ENCODE data around the gene GCC1. TPM values are rescaled to one million over a fixed set of nuclear protein-coding genes. Genes with fewer than 3 reads are reported as not detected.

Gene GCC1
- total RNA-seq, 3 donors from 2014 or later (not counting 1 experiment from before 2014, with no cell fraction given), result 26.1 to 32.1 (median 28.7) TPM

DNA sequence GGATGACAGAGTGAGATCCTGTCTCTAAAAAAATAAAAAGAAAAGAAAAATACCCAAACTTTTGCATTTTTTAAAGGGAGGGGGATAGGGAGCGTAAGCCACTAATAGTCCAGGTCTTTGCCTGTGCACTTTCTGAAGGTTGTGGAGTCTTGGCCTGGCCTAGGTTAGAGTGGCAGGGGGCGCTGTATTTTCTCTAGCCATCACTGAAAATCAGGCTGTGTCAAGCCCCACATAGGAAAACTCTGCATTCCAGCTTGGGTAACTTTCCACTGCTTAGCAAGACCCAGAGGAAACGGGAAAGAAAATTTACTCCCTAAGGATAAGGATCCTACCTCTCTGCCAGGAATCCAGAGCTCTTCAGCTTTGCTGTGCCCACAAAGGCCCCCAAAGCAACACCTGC is 43.0 kb upstream of the GCC1 start:
- 78% methylated on average over 3 of the region's 3 CpGs for WGBS (ENCODE audit: insufficient coverage)
- no peaks in the 10 kb centered on the region for H3K4me1 ChIP-seq (ENCODE audit: control insufficient read depth, insufficient read depth, low read length)
- H3K36me3 ChIP-seq (ENCODE audit: control insufficient read depth, insufficient read depth, low read length), result no peaks in the 10 kb centered on the region
- DNase-seq, result no peak
- H3K9me3 ChIP-seq (ENCODE audit: control insufficient read depth, insufficient read depth, low read length), result no peaks in the 10 kb centered on the region
- Mint-ChIP-seq H3K36me3 (no peaks in the 10 kb centered on the region), H3K9me3 (no peaks in the 10 kb centered on the region), H3K4me3 (no peak overlapping the region), H3K27ac (no peak overlapping the region), H3K27me3 (ENCODE audit: low read depth in 2 of 2) (peaks cover 28 to 30% of the 10 kb centered on the region in 2 donors), H3K4me1 (no peaks in the 10 kb centered on the region)
- no peak overlapping the region for H3K27ac ChIP-seq (ENCODE audit: low read length)
- no peak overlapping the region for H3K4me3 ChIP-seq (ENCODE audit: low read length)
- intact Hi-C loops (cut with micrococcal nuclease), result no loop called here
- H3K27me3 ChIP-seq (ENCODE audit: control insufficient read depth, insufficient read depth, low read length), result no peaks in the 10 kb centered on the region
- TF ChIP-seq, protein P1, sequence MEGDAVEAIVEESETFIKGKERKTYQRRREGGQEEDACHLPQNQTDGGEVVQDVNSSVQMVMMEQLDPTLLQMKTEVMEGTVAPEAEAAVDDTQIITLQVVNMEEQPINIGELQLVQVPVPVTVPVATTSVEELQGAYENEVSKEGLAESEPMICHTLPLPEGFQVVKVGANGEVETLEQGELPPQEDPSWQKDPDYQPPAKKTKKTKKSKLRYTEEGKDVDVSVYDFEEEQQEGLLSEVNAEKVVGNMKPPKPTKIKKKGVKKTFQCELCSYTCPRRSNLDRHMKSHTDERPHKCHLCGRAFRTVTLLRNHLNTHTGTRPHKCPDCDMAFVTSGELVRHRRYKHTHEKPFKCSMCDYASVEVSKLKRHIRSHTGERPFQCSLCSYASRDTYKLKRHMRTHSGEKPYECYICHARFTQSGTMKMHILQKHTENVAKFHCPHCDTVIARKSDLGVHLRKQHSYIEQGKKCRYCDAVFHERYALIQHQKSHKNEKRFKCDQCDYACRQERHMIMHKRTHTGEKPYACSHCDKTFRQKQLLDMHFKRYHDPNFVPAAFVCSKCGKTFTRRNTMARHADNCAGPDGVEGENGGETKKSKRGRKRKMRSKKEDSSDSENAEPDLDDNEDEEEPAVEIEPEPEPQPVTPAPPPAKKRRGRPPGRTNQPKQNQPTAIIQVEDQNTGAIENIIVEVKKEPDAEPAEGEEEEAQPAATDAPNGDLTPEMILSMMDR (IDR thresholded peaks at IDR 0.05), result no peak
- ATAC-seq, result no peak

DNA sequence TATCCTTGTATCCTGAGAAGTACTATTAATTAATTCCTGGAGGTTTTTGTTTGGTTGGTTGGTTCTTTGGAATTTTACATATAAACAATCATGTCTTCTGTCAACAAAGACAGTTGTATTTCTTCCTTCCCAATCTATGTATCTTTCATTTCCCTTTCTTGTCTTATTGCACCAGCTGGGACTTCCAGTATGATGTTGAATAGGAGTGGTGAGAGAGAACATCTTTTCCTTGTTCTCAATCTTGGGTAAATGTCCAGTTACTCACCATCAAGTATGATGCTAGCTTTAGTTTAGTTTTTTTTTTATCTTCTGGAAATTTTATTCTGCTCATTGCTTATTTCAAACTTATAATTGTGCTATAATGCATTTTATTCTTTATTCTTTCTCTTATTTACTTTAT is 39.9 kb upstream of the GCC1 start:
- TF ChIP-seq, protein P1 (IDR thresholded peaks at IDR 0.05), result no peak
- H3K4me3 Mint-ChIP-seq, result no peak overlapping the region
- H3K4me1 Mint-ChIP-seq, result peaks cover 0 to 5% of the 10 kb centered on the region in 2 donors
- no peaks in the 10 kb centered on the region for H3K36me3 ChIP-seq (ENCODE audit: control insufficient read depth, insufficient read depth, low read length)
- no peak overlapping the region for H3K27ac ChIP-seq (ENCODE audit: low read length)
- H3K9me3 ChIP-seq (ENCODE audit: control insufficient read depth, insufficient read depth, low read length), result no peaks in the 10 kb centered on the region
- no peaks in the 10 kb centered on the region for H3K36me3 Mint-ChIP-seq
- no peaks in the 10 kb centered on the region for H3K4me1 ChIP-seq (ENCODE audit: control insufficient read depth, insufficient read depth, low read length)
- intact Hi-C loops (cut with micrococcal nuclease), result no loop called here
- H3K27me3 Mint-ChIP-seq (ENCODE audit: low read depth in 2 of 2), result peaks cover 41 to 42% of the 10 kb centered on the region in 2 donors
- H3K27ac Mint-ChIP-seq, result no peak overlapping the region
- no peaks in the 10 kb centered on the region for H3K27me3 ChIP-seq (ENCODE audit: control insufficient read depth, insufficient read depth, low read length)
- ATAC-seq (no peak), DNase-seq (no peak)
- no peaks in the 10 kb centered on the region for H3K9me3 Mint-ChIP-seq
- no peak overlapping the region for H3K4me3 ChIP-seq (ENCODE audit: low read length)

DNA sequence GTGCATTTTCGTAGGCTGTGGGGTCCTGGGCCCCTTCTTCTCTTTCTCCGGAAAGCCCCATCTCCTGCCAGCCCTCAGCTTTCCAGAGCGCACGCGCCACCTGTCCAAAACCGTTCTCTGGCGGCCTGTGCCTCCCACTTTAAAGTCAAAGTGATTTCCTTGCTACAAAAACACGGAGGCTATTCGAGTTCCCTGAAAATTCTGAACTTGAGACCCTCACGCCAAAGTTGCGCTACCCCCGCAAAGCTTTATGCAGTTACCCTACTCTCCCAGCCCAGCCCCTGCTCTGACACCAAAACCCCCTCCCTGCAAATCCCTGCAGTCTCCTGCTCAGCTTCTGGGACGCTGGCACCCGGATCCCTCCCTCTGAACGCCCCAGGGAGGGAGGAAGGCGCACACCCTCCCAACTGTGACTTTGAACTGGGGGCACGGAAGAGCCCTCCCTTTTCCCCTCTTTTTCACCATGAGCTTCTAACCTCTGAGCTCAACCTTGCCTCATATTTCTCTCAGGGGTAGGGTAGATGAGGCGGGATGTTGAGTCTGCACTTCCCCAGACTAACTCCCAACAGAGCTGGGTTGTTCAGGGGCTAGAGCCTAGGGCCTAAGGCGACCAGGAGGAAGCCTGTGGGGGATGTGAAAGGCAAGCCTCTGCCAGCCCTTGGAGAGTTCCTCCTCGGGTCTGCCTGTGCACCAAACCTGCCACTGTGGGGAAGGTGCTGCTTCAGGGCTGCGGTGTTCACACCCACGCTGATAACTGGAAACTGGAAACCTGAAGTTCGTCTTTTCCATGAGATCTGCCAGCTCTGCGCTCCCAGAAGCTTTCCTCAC is 35.2 kb upstream of the GCC1 start:
- Histone ChIP-seq H3K9me3 (ENCODE audit: control insufficient read depth, insufficient read depth, low read length) (no peaks in the 10 kb centered on the region), H3K4me3 (ENCODE audit: low read length) (no peak overlapping the region), H3K36me3 (ENCODE audit: control insufficient read depth, insufficient read depth, low read length) (no peaks in the 10 kb centered on the region), H3K27ac (ENCODE audit: low read length) (no peak overlapping the region), H3K4me1 (ENCODE audit: control insufficient read depth, insufficient read depth, low read length) (no peaks in the 10 kb centered on the region), H3K27me3 (ENCODE audit: control insufficient read depth, insufficient read depth, low read length) (no peaks in the 10 kb centered on the region)
- no peak overlapping the region for H3K27ac Mint-ChIP-seq
- no peaks in the 10 kb centered on the region for H3K36me3 Mint-ChIP-seq
- intact Hi-C loops (cut with micrococcal nuclease), result no loop called here
- H3K27me3 Mint-ChIP-seq (ENCODE audit: low read depth in 2 of 2), result peaks cover 52 to 73% of the 10 kb centered on the region in 2 donors
- no peak overlapping the region for H3K4me3 Mint-ChIP-seq
- ATAC-seq, result no peak
- H3K4me1 Mint-ChIP-seq, result peaks cover 0 to 7% of the 10 kb centered on the region in 2 donors
- TF ChIP-seq, protein P1 (IDR thresholded peaks at IDR 0.05), result no peak
- WGBS (ENCODE audit: insufficient coverage), result 9% methylated on average over 21 of the region's 24 CpGs
- H3K9me3 Mint-ChIP-seq, result no peaks in the 10 kb centered on the region
- DNase-seq, result no peak
